K562 (cell line): ENCODE data around the gene MCCD1. TPM values are rescaled to one million over a fixed set of nuclear protein-coding genes. Genes with fewer than 3 reads are reported as not detected.

Source experiments
- FOXM1 ChIP-seq, 2 experiments: fragments of 450-650 bp in 1 of 2; sonication (generic) in 1 of 2; formaldehyde crosslinking in 1 of 2; IDR thresholded peaks; 2 replicates each; pipeline versions ENCODE4 v1.6.1 to v1.9.0; 2017 to 2022; ENCODE audit warnings: low read depth in 2 of 2, mild to moderate bottlenecking in 2 of 2, missing genetic modification reagents in 1 of 2, moderate library complexity in 1 of 2
- NR1H2 ChIP-seq: sonication (generic); formaldehyde crosslinking; IDR thresholded peaks from 2 replicates; pipeline ENCODE4 v1.4.0; 2020; ENCODE audit warnings: mild to moderate bottlenecking, missing genetic modification reagents
- SRSF1 ChIP-seq: fragments of 200-400 bp; formaldehyde crosslinking; IDR thresholded peaks from 2 replicates; pipeline ENCODE4 v1.6.1; 2017; ENCODE audit warnings: mild to moderate bottlenecking, low read depth, low read length, moderate library complexity
- TFAM ChIP-seq: fragments of 250-450 bp; sonication (Bioruptor Pico); conservative IDR thresholded peaks from 2 replicates; pipeline ENCODE4 v1.5.0; 2021; ENCODE audit warnings: mild to moderate bottlenecking, moderate library complexity
- THAP12 ChIP-seq: fragments of 250-450 bp; sonication (Bioruptor Pico); IDR thresholded peaks from 2 replicates; pipeline ENCODE4 v1.9.0; 2021; ENCODE audit warnings: mild to moderate bottlenecking, inconsistent platforms
- TSHZ1 ChIP-seq: fragments of 250-450 bp; sonication (Bioruptor Pico); IDR thresholded peaks from 2 replicates; pipeline ENCODE4 v1.4.0; 2020; ENCODE audit warnings: mild to moderate bottlenecking, moderate library complexity
- ZBTB5 ChIP-seq: fragments of 450-650 bp; IDR thresholded peaks from 2 replicates; pipeline ENCODE4 v1.6.1; 2017; ENCODE audit warnings: antibody characterized with exemption
- ZNF282 ChIP-seq: sonication (generic); formaldehyde crosslinking; IDR thresholded peaks from 2 replicates; pipeline ENCODE4 v1.8.1; 2023; ENCODE audit warnings: missing genetic modification reagents
- polyA plus RNA-seq, 8 experiments: library from polyadenylated mRNA; depleted of rRNA in 4 of 8; stranded (reverse) in 5 of 8; unstranded in 3 of 8; fragments of >200 nt; fragmentation: Nextera tagmentation in 2 of 8; fragmentation: Illumina TruSeq in 1 of 8; extraction: Ambion mirVana in 2 of 8; extraction: Trizol in 1 of 8; gene quantifications; 2 replicates each; pipeline versions ENCODE4 v1.2.1 to v1.2.3, GENCODE V29; 2011 to 2014; ENCODE audit warnings: inconsistent platforms in 1 of 8, missing spikeins in 1 of 8
- total RNA-seq, 7 experiments: library from RNA; depleted of rRNA in 6 of 7; stranded (reverse); fragments of >200 nt in 6 of 7; fragmentation: Illumina TruSeq in 2 of 7; extraction: Trizol in 2 of 7; gene quantifications; 2 replicates each; pipeline versions ENCODE4 v1.2.1 to v1.2.3, GENCODE V29; 2011 to 2021; ENCODE audit warnings: low replicate concordance in 1 of 7
- TF ChIP-seq, protein P1 (sequence below), 2 experiments: fragments of 450-650 bp; formaldehyde crosslinking in 1 of 2; IDR thresholded peaks; 2 replicates each; pipeline versions ENCODE4 v1.4.0 to v1.6.1; 2014 to 2020; ENCODE audit warnings: mild to moderate bottlenecking in 2 of 2, borderline replicate concordance in 1 of 2, low read depth in 1 of 2

MCCD1 gene
- total and polyA plus RNA-seq, 9 of the 15 experiments (the other 6 are each of a cell fraction or from before 2014, with no cell fraction given): not detected

DNA sequence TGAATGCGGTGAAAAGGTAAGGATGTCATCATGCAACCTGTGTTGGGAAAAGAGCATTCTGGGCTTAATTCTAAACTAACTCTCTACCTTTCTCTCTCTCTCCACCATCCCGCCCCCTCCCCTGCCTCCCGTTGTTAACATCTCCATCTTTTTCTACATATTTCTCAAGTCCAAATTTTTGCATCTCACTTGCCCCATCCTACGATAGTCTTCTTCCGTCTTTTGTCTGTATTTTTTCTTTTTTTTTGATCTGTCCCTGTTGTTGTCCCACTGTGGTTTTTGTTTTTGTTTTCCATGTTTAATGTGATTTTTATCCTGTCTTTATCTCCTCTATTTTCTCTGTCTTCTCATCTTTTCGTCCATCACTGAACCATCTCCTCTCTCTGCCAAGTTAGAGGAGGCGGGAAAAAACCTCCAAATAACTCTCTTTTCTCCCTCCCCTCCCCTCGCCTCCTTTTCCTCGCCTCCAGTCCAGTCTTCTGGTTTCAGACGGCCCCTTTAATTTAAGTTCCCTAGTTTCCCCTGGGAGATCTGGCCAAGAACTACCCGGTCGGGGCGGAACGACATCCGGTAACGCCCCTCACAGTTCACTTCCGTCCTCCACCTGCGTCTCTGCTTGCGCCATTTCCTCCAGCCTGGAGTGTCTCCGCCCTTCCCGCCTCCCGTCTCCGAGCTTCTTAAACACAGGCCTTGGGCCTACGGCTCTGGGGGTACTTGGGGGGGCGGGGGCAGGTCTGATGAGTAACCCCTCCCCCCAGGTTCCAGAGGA, 18.4 kb downstream of the MCCD1 start, which contains the start of gene NFKBIL1 (continued):
- TF ChIP-seq, protein P1, sequence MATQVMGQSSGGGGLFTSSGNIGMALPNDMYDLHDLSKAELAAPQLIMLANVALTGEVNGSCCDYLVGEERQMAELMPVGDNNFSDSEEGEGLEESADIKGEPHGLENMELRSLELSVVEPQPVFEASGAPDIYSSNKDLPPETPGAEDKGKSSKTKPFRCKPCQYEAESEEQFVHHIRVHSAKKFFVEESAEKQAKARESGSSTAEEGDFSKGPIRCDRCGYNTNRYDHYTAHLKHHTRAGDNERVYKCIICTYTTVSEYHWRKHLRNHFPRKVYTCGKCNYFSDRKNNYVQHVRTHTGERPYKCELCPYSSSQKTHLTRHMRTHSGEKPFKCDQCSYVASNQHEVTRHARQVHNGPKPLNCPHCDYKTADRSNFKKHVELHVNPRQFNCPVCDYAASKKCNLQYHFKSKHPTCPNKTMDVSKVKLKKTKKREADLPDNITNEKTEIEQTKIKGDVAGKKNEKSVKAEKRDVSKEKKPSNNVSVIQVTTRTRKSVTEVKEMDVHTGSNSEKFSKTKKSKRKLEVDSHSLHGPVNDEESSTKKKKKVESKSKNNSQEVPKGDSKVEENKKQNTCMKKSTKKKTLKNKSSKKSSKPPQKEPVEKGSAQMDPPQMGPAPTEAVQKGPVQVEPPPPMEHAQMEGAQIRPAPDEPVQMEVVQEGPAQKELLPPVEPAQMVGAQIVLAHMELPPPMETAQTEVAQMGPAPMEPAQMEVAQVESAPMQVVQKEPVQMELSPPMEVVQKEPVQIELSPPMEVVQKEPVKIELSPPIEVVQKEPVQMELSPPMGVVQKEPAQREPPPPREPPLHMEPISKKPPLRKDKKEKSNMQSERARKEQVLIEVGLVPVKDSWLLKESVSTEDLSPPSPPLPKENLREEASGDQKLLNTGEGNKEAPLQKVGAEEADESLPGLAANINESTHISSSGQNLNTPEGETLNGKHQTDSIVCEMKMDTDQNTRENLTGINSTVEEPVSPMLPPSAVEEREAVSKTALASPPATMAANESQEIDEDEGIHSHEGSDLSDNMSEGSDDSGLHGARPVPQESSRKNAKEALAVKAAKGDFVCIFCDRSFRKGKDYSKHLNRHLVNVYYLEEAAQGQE (IDR thresholded peaks at IDR 0.05; ENCODE audit: borderline replicate concordance): no peak
- TF ChIP-seq, protein P1 (CRISPR knock-in tag; IDR thresholded peaks at IDR 0.05; ENCODE audit: low read depth): peak; percentile 39; the same call in 1 of the 2 replicates
- TF ChIP-seq SRSF1 (no peak), NR1H2 (no peak), TFAM (CRISPR knock-in tag) (no peak), TSHZ1 (CRISPR knock-in tag) (no peak), ZBTB5 (peak; percentile 73; the same call in 1 of the 2 replicates), THAP12 (CRISPR knock-in tag) (no peak), ZNF282 (CRISPR knock-in tag) (no peak), FOXM1 (IDR thresholded peaks at IDR 0.05; ENCODE audit: low read depth) (peak; percentile 68; the same call in 1 of the 2 replicates), FOXM1 (CRISPR knock-in tag; IDR thresholded peaks at IDR 0.05; ENCODE audit: low read depth) (no peak; the same call in 1 of the 2 replicates)
